Stimulated activated naive CD8-positive, alpha-beta T cell treated with anti-CD3 and anti-CD28 coated beads, Interleukin-15, Interleukin-2, amounts not matched to agents 100 U/mL and 50 U/mL, for 24 hours (primary cell): ENCODE results near the gene OR13J1.
A peak's percentile ranks its signal among the peaks of the same experiment; 100 is the strongest.
"Not testable (repeated sequence)": the region's sequence is repeated elsewhere in the genome, so short reads cannot be mapped to it uniquely, and the experiment has no call there.

Experiments
- ATAC-seq: fragments of 150-1000 bp; cut with Tn5 transposase; one replicate; pipeline ENCODE4 v1.10.0; 2021
- DNase-seq: peaks from one replicate; pipeline ENCODE4 v3.0.0; 2021

OR13J1 gene

GRCh38 chr9:35905051-35905781, 35.0 kb upstream of the OR13J1 start:
- DNase-seq (no peak), ATAC-seq (no peak)

GRCh38 chr9:35904338-35904737, 34.1 kb upstream of the OR13J1 start:
- DNase-seq (no peak), ATAC-seq (no peak)

- ATAC-seq (peak; percentile 47), DNase-seq (no peak)
These were observed 32.8 kb upstream of the OR13J1 start for GRCh38 chr9:35903049-35903448.

DNA sequence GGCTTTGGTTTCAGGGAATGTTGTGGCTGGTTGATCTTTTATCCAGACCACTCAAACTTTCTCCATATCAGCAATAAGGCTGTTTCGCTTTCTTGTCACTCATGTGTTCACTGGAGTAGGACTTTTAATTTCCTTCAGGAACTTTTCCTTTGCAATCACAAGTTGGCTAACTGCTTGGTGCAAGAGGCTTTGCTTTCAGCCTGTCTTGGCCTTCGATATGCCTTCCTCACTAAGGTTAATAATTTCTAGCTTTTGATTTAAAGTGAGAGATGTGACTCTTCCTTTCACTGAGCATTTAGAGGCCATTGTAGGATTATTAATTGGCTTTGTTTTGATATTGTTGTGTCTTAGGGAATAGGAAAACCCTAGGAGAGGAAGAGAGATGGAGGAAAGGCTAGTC, 28.8 kb upstream of the OR13J1 start:
- DNase-seq (no peak), ATAC-seq (no peak)

DNA sequence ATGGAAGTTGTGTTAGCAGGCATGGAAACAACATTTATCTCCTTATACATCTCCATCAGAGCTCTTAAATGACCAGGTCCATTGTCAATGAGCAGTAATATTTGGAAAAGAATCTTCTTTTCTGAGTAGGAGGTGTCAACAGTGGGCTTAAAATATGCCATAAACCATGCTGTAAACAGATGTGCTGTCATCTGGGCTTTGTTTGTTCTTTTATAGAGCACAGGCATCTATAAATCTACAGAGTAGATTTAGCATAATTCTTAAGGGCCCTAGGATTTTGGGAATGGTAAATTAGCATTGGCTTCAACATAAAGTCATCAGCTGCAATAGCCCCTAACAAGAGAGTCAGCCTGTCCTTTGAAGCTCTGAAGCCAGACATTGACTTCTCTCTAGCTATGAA, 28.1 kb upstream of the OR13J1 start:
- ATAC-seq (no peak), DNase-seq (no peak)

DNA sequence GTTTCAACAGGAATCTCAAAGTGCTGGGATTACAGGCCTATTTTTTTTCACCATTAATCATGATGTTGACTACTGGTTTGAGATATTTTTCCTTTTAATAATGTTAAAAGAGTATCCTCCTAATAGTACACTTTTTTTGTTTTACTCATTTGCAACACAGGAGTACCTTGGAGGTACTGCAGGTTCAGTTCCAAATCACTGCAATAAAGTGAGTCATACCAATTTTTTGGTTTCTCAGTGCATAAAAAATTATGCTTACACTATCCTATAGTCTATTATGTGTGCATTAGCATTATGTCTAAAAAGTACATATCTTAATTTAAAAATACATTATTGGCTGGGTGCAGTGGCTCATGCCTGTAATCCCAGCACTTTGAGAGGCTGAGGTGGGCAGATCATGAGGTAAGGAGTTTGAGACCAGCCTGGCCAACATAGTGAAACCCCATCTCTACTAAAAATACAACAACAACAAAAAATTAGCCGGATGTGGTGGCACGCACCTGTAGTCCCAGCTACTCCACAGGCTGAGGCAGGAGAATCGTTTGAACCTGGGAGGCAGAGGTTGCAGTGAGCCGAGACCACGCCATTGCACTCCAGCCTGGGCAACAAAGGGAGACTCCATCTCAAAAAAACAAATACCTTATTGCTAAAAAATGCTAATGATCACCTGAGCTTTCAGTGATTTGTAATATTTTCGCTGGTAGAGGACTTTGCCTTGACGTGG, 27.3 kb upstream of the OR13J1 start:
- not testable (repeated sequence) for DNase-seq, ATAC-seq

DNA sequence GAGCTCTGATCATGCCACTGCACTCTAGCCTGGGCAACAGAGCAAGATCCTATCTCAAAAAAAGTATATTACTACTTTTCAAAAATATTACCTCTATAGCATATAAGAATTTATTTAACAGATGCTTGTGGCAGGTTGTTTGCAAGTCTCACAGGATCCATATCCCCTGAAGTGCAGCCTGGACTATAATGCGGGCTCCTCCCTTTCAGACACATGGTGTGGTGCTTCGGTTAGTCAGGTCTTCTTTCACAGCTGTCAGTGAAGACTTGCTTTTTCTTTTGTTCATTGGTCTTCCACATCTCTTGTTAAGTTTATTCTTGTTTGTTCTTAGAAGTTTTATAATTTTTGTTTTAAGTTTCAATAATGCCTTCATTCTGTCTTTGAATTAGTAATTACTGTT, 26.4 kb upstream of the OR13J1 start:
- DNase-seq = no peak
- ATAC-seq = no peak

DNA sequence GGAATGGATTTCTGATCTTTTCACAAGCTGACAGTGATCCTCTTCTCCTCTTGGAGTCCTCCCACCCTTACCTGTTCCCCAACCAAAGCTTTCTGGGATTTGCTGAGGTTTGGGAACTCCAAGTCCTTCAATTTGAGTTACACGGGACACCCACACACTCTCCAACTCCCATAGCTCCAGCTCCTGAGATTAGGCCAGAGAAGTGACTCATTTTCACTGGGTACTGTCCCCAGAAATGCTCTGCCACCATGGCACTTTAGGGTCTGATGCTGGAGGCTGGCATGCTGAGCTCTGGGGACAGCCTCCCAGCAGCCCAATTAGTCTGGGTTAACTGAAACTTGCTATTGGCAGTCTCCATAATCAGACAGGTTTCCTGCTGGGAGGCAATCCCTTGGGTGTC, 21.9 kb upstream of the OR13J1 start:
- DNase-seq = no peak
- no peak for ATAC-seq

DNA sequence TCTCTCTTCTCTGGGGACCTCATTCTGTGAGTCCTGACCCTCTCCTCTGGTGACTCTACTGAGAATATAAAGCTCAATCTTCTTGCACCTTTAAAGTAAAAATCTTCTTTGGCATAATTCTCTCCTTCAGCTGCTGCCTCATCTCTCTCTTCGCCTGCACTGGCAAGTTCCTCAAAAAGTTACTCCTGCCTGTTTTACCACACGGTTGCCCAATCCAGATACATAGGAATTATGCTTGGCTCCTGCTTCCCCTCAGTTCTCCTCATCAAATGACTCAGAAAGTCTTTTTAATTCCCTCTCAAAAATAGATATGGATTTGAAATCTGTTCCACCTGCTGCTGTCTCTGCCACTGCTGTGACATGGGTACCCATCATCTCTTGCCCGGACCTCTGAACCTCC, 21.4 kb upstream of the OR13J1 start:
- no peak for ATAC-seq
- DNase-seq = no peak

DNA sequence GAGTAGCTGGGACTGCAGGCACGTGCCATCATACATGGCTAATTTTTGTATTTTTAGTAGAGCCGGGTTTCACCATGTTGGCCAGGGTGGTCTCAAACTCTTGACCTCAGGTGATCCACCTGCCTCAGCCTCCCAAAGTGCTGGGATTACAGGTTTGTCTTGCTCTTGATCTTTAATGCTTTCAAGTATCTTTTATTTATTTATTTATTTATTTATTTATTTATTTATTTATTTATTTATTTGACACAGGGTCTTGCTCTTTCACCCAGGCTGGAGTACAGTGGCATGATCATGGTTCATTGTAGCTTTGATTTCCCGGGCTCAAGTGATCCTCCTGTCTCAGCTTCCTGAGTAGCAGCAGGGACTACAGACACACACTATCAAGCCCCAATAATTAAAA, 14.7 kb upstream of the OR13J1 start:
- DNase-seq, ATAC-seq: not testable (repeated sequence)

GRCh38 chr9:35882996-35883395, 12.8 kb upstream of the OR13J1 start:
- ATAC-seq = no peak
- DNase-seq = no peak

DNA sequence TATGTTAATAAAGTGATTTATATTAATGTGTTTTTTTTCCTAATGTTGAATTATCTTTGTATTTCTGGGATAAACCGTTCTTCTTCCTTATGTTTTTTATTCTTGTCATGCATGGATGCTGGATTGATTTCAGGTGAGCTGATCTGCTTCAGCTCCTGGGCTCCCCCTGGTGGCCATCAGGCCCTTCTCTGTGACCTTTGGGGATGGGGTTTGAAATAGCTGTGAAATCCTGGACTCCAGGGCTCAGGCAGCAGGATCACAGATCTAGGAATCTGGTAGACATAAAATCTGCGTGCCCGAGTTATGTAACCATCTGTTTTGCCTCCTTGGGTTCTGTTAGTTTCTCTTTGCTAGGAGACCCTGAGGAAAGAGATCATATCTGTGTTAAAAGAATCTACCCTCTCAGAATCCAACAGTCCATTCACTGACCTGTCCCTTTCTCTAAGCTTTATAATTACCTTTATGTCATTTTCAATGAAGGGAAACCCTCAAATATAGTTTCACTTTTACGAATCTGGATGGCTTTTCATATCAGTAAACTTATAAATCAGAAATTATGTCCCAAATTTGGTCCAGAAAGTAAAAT, 12.2 kb upstream of the OR13J1 start:
- ATAC-seq (peak; percentile 49), DNase-seq (peak; percentile 88)

DNA sequence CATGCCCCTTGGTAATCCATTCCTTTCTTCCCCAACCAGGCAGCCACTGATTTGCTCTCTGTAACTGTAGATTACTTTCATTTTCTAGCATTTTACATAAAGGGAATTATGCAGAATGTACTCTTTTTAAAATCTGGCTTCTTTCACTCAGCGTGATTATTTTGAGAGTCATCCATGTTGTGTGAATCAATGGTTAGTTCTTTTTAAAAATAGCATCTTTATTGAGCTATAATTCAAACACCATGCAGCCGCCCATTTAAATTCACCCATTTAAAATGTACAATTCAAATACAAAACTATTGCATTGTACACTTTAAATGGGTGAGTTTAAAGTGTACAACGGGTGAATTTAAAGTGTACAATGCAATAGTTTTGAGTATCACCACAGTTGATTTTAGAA, 2.3 kb upstream of the OR13J1 start:
- DNase-seq = no peak
- no peak for ATAC-seq

DNA sequence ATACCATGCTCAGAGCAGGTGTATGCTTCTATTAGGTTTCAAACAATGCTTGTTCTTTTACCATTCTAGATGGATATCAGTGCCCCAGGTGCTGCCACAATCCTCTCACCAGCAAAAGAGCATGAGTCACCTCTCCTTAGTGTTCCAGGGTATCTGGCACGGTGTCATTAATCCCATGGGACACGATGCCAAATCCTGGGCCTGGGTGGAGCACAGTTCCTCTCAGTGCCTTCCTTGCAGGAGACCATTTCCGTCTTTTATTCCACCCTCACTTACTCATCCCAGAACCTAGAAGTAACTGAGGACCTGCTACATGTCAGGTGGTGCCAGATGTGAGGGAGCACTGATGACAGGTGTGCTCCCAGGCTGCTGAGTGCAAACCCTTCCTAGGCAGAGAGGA, 1.3 kb upstream of the OR13J1 start:
- no peak for ATAC-seq

DNA sequence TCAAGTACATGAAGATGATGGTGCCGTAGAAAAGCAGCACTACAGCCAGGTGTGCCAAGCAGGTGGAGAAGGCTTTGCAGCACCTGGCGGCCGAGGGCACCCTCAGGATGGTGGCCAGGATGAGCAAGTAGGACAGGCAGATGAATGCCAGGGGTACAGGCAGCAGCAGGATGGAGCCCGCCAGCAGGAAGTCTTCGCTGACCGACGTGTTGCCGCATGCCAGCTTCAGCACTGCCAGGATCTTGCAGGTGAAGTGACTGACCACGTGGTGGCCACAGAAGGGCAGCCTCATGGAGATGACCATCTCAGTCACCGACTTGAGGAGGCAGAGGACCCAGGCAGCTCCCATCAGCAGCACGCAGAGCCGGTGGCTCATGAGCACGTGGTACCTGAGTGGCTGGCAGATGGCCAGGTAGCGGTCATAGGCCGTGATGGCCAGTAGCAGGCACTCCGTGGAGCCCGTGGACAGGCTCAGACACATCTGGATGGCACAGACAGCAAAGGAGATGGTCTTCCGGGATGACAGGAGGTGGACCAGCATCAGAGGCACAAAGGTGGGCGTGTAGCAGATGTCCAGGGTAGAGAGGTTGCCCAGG, 482 bp downstream of the OR13J1 start:
- DNase-seq (no peak), ATAC-seq (no peak)

More for the DNA sequence above, 1.3 kb upstream of the OR13J1 start:
- DNase-seq = no peak

DNA sequence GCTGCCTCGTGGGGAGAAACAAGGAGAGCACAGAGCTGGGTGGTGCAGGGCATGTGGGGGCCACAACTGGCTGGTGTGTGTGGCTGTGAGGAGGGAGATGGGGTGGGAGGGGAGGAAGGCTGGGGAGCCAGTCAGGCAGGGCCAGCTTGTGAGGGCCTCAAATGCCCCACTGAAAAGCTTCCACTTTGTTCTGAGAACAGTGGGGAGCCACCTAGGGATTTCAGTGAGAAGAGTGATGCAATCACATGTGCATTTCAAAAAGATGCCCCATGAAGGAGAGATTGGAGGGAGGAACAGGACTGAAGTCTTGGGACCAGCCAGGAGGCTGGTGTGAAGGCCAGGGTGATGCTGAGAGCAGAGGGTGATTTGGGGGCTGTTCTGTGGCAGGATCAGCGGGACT, 1.3 kb downstream of the OR13J1 start:
- ATAC-seq (no peak), DNase-seq (no peak)

GRCh38 chr9:35867538-35867937, 2.7 kb downstream of the OR13J1 start:
- DNase-seq (no peak), ATAC-seq (no peak)

GRCh38 chr9:35864695-35865255, 5.4 kb downstream of the OR13J1 start:
- no peak for DNase-seq
- ATAC-seq = no peak

DNA sequence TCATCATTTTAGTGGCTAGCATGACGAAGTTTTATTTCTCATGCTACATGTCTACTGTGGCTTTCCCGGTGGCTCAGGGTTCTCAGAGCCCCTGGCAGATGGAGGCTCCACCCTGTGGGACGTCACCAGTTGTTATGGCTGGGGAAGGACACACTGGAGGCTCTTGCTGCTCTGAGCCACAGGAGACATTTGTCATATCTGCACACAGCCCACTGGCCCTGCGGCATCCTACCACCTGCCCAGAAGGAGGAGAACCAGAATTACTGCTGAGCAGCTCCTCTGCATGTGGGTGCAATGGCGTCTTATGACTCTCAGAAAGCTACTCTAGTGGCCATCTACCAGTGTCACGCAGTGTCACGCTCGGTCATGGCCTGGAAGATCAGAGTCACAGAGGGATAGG, 6.6 kb downstream of the OR13J1 start:
- no peak for ATAC-seq

DNA sequence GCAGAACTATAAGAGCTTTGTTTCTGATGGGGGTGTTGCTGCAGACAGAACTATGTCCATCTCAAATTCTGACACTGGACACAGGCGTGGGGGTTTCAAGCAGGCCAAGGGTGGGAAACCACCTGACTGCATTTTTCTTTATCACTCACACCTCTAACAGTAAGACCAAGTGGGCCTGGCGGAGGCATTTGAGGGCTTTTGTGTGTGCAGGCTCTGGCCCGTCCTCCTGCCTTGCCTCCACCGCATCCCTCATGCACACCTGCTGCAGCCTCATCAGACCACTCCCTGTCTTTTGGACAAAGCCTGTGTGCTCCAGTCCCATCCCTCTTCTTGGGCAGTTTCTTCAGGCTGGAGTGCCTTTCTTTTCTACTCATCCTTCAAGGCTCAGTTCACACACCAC, 7.9 kb downstream of the OR13J1 start:
- no peak for ATAC-seq

More for the DNA sequence above, 6.6 kb downstream of the OR13J1 start:
- no peak for DNase-seq

GRCh38 chr9:35861161-35861897, 8.9 kb downstream of the OR13J1 start:
- ATAC-seq = no peak
- DNase-seq = no peak

More for the DNA sequence above, 7.9 kb downstream of the OR13J1 start:
- DNase-seq = no peak

DNA sequence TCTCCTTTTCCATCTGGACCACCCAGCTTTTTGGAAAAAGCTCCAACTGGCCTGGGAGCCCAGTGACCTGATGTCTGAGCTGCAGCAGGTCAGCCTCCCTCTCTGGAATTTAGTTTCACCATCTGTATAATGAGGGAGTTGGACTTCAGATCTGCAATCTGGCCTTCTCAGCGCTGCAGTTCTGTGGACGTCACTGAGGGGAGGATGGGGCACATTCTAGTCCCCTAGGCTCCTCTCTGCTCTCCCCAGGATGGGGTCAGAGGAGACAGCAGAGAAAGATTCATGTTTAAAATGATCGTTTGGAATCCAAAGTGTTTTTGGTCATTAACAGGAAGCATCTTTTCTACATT, 10.2 kb downstream of the OR13J1 start:
- ATAC-seq (no peak), DNase-seq (no peak)
